HG02943 (cell line): ENCODE measurements around the gene RPS10.
"Not testable (repeated sequence)": the region's sequence is repeated elsewhere in the genome, so short reads cannot be mapped to it uniquely, and the experiment has no call there.

Experiments used
- ATAC-seq: cut with Tn5 transposase; IDR thresholded peaks from one replicate; pipeline ENCODE4 v1.9.1; 2021; ENCODE audit warnings: mild to moderate bottlenecking, low read depth, moderate library complexity; ENCODE audit not compliant: unreplicated experiment

RPS10 gene

DNA sequence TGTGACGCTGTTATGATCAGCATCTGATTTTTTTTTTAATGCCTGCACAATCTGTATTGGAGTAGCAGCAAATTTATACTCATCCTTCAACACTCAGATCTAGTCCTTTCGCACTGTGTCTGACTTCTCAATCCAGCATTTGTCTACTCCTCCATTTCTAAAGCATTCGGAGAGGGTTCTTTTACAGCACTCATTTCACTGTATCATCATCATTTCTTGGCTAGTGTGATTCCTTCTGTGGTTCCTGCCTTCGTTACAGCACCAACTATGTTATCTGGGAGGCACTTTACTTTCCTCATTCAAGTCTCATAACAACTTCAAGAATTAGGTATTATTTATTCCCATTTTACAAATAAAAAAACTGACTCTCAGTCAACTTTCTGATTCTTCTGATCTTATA, 51.4 kb downstream of the RPS10 start:
- no peak for ATAC-seq

DNA sequence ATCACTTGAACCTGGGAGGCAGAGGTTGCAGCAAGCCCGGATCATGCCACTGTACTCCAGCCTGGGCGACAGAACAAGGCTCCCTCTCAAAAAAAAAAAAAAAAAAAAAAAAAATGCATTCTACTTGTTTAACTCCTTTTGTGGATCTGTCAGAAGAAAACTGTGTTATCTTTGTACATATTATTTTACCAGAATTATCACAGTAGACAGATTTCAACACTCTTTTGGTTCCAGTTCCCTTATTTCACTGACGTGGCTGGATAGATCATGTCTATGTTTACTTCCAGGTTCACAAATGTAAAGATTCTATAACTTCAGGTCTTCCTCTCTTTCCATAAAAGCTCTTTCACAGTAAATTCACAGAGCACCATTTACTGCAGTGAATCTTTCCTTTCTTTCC, 51.8 kb downstream of the RPS10 start:
- ATAC-seq = no peak

DNA sequence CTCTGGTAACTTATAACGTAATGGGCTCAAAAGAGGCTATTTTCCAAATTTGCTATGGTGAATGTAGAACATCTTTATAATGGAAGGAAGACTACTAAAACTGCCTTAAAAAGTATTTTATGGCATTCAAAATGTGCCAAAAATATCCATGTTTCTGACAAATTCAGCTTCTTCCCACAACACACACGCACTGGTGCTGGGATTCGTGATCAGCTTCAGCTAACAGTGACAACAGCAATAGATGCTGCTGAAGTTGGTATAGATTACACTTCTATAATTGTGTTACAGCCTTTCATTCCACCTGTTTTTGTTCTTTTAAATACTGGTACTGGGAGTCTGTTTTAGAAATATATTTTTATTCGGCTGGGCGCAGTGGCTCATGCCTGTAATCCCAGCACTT, 52.4 kb downstream of the RPS10 start:
- no peak for ATAC-seq

DNA sequence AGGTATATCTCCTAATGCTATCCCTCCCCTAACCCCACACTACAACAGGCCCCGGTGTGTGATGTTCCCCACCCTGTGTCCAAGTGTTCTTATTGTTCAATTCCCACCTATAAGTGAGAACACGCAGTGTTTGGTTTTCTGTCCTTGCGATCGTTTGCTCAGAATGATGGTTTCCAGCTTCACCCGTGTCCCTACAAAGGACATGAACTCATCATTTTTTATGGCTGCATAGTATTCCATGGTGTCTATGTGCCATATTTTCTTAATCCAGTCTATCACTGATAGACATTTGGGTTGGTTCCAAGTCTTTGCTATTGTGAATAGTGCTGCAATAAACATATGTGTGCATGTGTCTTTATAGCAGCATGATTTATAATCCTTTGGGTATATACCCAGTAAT, 54.0 kb downstream of the RPS10 start:
- ATAC-seq = not testable (repeated sequence)

DNA sequence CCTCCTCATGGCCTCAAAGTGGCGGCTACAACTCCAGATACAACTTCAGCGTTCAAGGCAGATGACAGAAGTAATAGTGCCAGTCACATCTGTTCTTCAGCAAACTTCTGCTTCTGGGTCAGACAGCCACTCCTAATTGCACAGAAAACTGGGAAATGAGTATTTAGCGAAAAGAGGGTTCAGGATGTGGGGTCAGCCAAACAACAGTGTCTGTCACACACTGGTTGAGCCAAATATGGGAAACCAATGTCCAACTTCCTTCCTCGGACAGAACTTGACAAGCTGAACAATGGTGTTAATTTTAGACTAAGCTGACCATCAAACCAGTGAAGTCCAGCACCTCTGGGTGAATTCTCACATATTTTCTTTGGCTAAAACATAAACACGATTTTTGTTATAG, 55.5 kb downstream of the RPS10 start:
- ATAC-seq = no peak

DNA sequence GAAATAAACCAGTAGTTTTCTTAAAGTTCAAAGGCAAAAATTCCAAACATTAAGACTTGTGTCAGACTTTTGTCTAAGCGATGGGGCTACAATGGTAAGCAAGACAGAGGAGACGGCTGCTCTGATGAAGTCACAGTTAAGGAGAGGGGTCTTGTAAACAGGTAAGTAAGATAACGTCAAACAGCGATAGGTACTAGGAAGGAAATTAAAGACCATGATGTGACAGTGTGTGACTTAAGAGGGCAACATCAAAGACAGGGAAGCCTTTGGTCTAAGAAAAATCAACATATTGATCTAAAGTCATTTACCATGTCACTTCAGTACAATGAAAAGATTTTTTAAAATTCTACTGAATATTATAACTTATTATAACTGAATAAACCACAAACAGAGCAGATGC, 56.5 kb downstream of the RPS10 start:
- no peak for ATAC-seq
